ENCODE results near the gene CYB5B. TPM values are rescaled to one million over a fixed set of nuclear protein-coding genes. Genes with fewer than 3 reads are reported as not detected.
A peak's percentile ranks its signal among the peaks of the same experiment; 100 is the strongest.

Gene CYB5B
- total and polyA plus RNA-seq, 8 donors = 101 to 119 (median 107) TPM

GRCh38 chr16:69381231-69381630 is 43.2 kb upstream of the CYB5B start:
- H3K4me1 ChIP-seq = peaks cover 5 to 47% of the 10 kb centered on the region in 2 donors
- H3K27me3 ChIP-seq = no peaks in the 10 kb centered on the region
- TF ChIP-seq, protein P1, sequence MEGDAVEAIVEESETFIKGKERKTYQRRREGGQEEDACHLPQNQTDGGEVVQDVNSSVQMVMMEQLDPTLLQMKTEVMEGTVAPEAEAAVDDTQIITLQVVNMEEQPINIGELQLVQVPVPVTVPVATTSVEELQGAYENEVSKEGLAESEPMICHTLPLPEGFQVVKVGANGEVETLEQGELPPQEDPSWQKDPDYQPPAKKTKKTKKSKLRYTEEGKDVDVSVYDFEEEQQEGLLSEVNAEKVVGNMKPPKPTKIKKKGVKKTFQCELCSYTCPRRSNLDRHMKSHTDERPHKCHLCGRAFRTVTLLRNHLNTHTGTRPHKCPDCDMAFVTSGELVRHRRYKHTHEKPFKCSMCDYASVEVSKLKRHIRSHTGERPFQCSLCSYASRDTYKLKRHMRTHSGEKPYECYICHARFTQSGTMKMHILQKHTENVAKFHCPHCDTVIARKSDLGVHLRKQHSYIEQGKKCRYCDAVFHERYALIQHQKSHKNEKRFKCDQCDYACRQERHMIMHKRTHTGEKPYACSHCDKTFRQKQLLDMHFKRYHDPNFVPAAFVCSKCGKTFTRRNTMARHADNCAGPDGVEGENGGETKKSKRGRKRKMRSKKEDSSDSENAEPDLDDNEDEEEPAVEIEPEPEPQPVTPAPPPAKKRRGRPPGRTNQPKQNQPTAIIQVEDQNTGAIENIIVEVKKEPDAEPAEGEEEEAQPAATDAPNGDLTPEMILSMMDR (IDR thresholded peaks at IDR 0.05) = no peak
- no peaks in the 10 kb centered on the region for H3K9me3 ChIP-seq
- no peak overlapping the region for H3K4me3 ChIP-seq
- no peak for DNase-seq
- ATAC-seq = no peak
- H3K36me3 ChIP-seq = peaks cover 0 to 69% of the 10 kb centered on the region in 2 donors
- intact Hi-C loops (cut with DNase I) = no loop called here
- peak overlapping the region; percentile 6 to 33 for H3K27ac ChIP-seq

GRCh38 chr16:69382421-69382820 is 42.0 kb upstream of the CYB5B start:
- no peak for ATAC-seq
- Histone ChIP-seq H3K27ac (no peak overlapping the region), H3K36me3 (peaks cover 0 to 67% of the 10 kb centered on the region in 2 donors), H3K4me1 (peaks cover 5 to 47% of the 10 kb centered on the region in 2 donors), H3K27me3 (no peaks in the 10 kb centered on the region), H3K4me3 (no peak overlapping the region), H3K9me3 (no peaks in the 10 kb centered on the region)
- no peak for DNase-seq
- TF ChIP-seq, protein P1 (IDR thresholded peaks at IDR 0.05) = no peak
- intact Hi-C loops (cut with DNase I) = no loop called here

DNA sequence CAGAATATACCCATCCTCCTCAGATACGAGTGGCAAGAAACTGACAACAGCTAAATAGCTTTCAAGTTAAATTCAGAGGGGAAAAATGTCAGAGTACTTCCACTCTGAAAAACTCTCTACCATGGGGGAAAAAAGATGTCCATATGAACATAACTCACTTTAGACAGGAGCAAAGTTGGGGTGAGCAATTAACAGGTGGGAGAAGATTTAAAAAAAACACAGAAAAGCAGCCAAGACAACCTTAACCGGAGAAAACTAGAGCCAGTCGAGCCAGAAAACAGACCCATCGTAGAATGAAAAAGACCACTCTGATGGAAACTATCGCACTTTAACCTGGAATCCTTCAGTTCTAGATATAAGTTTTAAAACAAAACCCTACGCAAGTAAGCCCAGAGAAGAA is 39.4 kb upstream of the CYB5B start:
- TF ChIP-seq, protein P1 (IDR thresholded peaks at IDR 0.05) = no peak
- peak overlapping the region; percentile 79 to 88 for H3K27ac ChIP-seq
- H3K4me1 ChIP-seq = peaks cover 5 to 47% of the 10 kb centered on the region in 2 donors
- DNase-seq (no peak), ATAC-seq (no peak)
- peak overlapping the region; percentile 65 to 67 for H3K4me3 ChIP-seq
- intact Hi-C loops (cut with DNase I) = no loop called here
- no peaks in the 10 kb centered on the region for H3K27me3 ChIP-seq
- H3K9me3 ChIP-seq = no peaks in the 10 kb centered on the region
- H3K36me3 ChIP-seq = peaks cover 0 to 44% of the 10 kb centered on the region in 2 donors

DNA sequence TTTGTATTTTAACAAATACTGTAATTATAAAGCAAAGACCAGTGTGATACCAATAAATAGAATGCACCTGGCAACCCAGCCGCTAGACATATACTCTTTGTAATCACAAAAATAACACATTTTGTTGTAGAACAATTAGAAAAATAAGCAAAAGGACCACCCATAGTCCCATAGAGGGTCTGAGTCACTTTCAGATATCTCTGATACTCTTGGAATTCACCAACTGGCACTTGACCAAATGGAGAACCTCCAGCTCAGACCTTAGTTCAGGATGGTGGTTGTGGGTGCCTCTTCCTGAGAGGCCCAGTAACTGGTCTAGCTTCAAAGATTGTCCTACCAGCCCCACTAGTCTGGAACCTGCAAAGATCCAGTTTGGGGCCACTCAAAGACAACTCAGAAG is 37.8 kb upstream of the CYB5B start:
- Histone ChIP-seq H3K4me1 (peaks cover 0 to 38% of the 10 kb centered on the region in 2 donors), H3K9me3 (no peaks in the 10 kb centered on the region), H3K27me3 (no peaks in the 10 kb centered on the region), H3K36me3 (peaks cover 0 to 28% of the 10 kb centered on the region in 2 donors), H3K27ac (peak overlapping the region in 1 of 2 donors; percentile 88), H3K4me3 (peak overlapping the region in 1 of 2 donors; percentile 65)
- TF ChIP-seq, protein P1 (IDR thresholded peaks at IDR 0.05) = no peak
- intact Hi-C loops (cut with DNase I) = no loop called here
- no peak for DNase-seq
- no peak for ATAC-seq

DNA sequence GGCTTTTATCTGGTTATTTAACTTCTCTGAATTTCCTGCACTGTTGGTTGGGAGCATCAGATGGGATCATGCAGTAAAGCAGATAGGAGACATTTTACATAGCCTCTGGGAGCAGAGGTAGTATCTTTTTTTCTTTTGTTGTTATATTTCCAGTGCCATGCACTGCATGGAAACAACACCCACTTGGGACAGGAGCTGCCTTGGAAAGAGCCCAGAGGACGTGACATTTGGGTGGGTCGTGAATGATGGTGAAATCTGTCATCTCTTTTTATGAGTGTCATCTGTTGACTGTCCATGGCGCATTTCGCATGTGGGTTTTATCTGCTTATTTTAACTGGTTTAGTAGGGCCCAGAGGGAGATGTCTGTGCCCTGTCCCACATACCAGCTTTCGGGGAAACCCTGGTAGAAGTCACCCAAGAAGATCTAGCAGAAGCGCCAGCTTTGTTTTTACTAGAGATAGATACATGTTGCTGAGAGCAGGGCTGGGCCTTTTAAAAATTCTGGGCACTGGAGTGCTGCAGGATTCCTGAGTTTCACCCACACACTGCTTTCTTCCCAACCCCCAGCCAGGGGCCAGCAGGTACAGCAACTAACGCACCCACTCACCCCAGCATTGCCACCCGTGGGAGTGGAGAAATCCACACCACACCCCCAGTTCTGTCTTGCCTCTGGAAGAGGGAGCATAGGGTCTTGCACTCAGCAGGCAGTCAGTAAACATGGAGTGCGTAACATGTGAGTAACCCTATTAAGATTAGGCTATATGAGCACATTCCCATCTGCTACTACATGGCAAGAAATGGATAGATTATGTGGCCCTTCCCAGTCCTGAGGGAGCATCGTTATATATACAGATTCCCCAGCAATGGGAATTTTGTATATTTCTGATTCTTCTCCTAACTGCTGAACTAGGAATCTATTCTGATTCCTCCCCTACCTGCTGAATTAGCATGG is 30.2 kb upstream of the CYB5B start:
- peak in 1 of 4 donors; percentile 28 for DNase-seq
- ATAC-seq = no peak
- no peak overlapping the region for H3K27ac ChIP-seq
- H3K4me1 ChIP-seq = peaks cover 21 to 34% of the 10 kb centered on the region in 2 donors
- no peaks in the 10 kb centered on the region for H3K9me3 ChIP-seq
- intact Hi-C loops (cut with DNase I) = loop anchor here in 1 of 2 donors (10.0 kb wide), 1 partner anchor 361 kb away; the partner anchor contains the start of gene NOB1
- TF ChIP-seq, protein P1 (IDR thresholded peaks at IDR 0.05) = no peak
- H3K4me3 ChIP-seq = no peak overlapping the region
- H3K36me3 ChIP-seq = no peaks in the 10 kb centered on the region
- H3K27me3 ChIP-seq = no peaks in the 10 kb centered on the region
